ENCODE data around the gene DNAH1.

The DNAH1 gene

GRCh38 chr3:52343946-52344600 lies 28.0 kb downstream of the DNAH1 start:
- no peak for DNase-seq

GRCh38 chr3:52345521-52346109 lies 29.5 kb downstream of the DNAH1 start:
- DNase-seq = no peak

- DNase-seq = no peak
Measured at GRCh38 chr3:52346623-52347530, 30.8 kb downstream of the DNAH1 start.

- DNase-seq = no peak
Measured at GRCh38 chr3:52347716-52348635, 31.9 kb downstream of the DNAH1 start.

GRCh38 chr3:52349131-52349530 lies 33.0 kb downstream of the DNAH1 start:
- no peak for DNase-seq

- no peak for DNase-seq
Measured at GRCh38 chr3:52349611-52350395, 33.7 kb downstream of the DNAH1 start.

- DNase-seq = no peak
Measured at GRCh38 chr3:52350416-52350815, 34.3 kb downstream of the DNAH1 start.

- DNase-seq = no peak
Measured at GRCh38 chr3:52350981-52351761, 35.1 kb downstream of the DNAH1 start.

GRCh38 chr3:52351762-52352368 lies 35.7 kb downstream of the DNAH1 start:
- no peak for DNase-seq

- no peak for DNase-seq
Measured at GRCh38 chr3:52352566-52352965, 36.4 kb downstream of the DNAH1 start.

- DNase-seq = no peak
Measured at GRCh38 chr3:52353291-52353855, 37.3 kb downstream of the DNAH1 start.

- no peak for DNase-seq
Measured at GRCh38 chr3:52354676-52355075, 38.6 kb downstream of the DNAH1 start.

- DNase-seq = no peak
Measured at GRCh38 chr3:52355526-52355925, 39.4 kb downstream of the DNAH1 start.

GRCh38 chr3:52356126-52356525 lies 40.0 kb downstream of the DNAH1 start:
- no peak for DNase-seq

GRCh38 chr3:52357151-52358080 lies 41.3 kb downstream of the DNAH1 start:
- DNase-seq = no peak

- no peak for DNase-seq
Measured at GRCh38 chr3:52358362-52358940, 42.3 kb downstream of the DNAH1 start.

GRCh38 chr3:52359116-52359855 lies 43.2 kb downstream of the DNAH1 start:
- DNase-seq = no peak

GRCh38 chr3:52361011-52361410 lies 44.9 kb downstream of the DNAH1 start:
- no peak for DNase-seq
